Mucosa of descending colon (tissue), 3 donors: ENCODE results near the gene KCNQ4. TPM values are rescaled to one million over a fixed set of nuclear protein-coding genes. Genes with fewer than 3 reads are reported as not detected.
A peak's percentile ranks its signal among the peaks of the same experiment; 100 is the strongest.

ENCODE experiments used
- ATAC-seq: fragments of 200-7000 bp; cut with Tn5 transposase; one replicate; pipeline ENCODE4 v1.9.1; 2020; ENCODE audit warnings: mild to moderate bottlenecking, moderate library complexity
- DNase-seq, 3 donors: peaks; one replicate each; pipeline ENCODE4 v3.0.0-alpha.2; 2020
- H3K36me3 ChIP-seq: fragments of 200-600 bp; one replicate; pipeline ENCODE4 v1.8.0; 2021; ENCODE audit warnings: low read depth, mild to moderate bottlenecking
- H3K4me1 ChIP-seq: fragments of 200-600 bp; one replicate; pipeline ENCODE4 v1.8.0; 2021; ENCODE audit warnings: low read depth, mild to moderate bottlenecking
- H3K4me3 ChIP-seq: fragments of 200-600 bp; one replicate; pipeline ENCODE4 v1.8.0; 2021; ENCODE audit warnings: mild to moderate bottlenecking
- H3K9me3 ChIP-seq: fragments of 200-600 bp; one replicate; pipeline ENCODE4 v1.8.0; 2021; ENCODE audit warnings: mild to moderate bottlenecking
- intact Hi-C, 2 donors: fragments of 100-400 bp; cut with DNase I in 1 of 2; cut with micrococcal nuclease in 1 of 2; formaldehyde crosslinking; loops; one replicate each; pipeline versions ENCODE4 v1.11.0 to v1.11.1; 2022; cut with DNase I, micrococcal nuclease
- total RNA-seq, 3 donors: library from RNA; stranded (reverse); fragmentation: NEBNext Ultra II Directional in 2 of 3; extraction: Animal tissue kit (Norgen Biotek cat#: 25700) in 2 of 3; gene quantifications; one replicate each; pipeline versions ENCODE4 v1.2.1 to v1.2.4, GENCODE V29; 2021 to 2023
- TF ChIP-seq, protein P1 (sequence below): fragments of 200-600 bp; IDR thresholded peaks from one replicate; pipeline ENCODE4 v1.8.0; 2022; ENCODE audit warnings: antibody characterized with exemption, mild to moderate bottlenecking
- donor health status: DM: no; HTN: no; CAD: no; lungs with moderate emphysema.
- donor health status: DM: no; HTN: no; CAD: no.
- donor health status: DM: no; HTN: yes; CAD: no.

Gene KCNQ4
- total RNA-seq, 3 donors from 2014 or later, result 1.3 to 13.0 (median 2.3) TPM

DNA sequence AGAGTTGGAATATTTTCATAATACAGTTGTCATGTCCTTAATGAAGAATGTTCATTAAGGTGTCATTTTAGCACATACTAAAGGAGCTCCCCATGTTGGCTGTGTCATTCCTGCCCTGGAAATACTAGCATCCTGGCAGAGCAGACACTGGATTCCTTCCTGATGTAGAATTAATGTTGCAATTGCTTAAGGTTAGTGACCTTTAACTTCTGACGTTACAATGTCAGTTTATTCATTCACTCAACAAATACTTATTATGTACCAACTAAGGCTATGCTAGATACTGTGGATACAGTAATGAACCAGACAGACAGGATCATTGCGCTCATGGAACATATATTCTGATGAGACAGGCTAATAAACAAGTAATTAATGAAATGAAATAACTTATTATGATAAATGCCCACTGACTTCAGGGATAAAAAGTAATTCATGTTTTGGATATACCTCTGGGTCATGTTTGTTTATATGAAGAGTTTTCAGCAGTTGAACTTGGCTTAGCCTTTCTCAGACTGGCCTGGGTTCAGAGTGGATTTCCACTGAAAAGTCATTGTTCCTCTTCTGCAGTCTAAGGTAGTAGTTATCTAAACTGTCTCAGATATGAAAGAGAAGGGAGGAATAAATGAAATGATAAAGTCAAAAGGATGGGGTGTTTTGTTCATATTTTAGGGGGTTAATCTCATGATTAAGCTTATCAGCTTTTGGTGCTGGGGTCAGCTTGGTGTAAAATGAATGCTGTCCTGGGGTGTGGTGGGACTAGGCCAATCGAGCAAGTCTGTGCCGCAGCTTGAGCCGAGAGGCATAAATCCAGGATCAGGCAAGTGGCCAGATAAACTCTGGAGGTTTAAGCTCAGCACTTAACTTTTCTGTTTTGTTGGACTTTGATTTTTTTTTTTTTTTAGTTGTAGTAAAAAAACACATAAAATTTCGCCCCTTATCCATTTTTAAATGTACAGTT, 43.3 kb upstream of the KCNQ4 start:
- no peak overlapping the region for H3K4me3 ChIP-seq
- DNase-seq (peak in 1 of 3 donors; percentile 19), ATAC-seq (no peak)
- TF ChIP-seq, protein P1, sequence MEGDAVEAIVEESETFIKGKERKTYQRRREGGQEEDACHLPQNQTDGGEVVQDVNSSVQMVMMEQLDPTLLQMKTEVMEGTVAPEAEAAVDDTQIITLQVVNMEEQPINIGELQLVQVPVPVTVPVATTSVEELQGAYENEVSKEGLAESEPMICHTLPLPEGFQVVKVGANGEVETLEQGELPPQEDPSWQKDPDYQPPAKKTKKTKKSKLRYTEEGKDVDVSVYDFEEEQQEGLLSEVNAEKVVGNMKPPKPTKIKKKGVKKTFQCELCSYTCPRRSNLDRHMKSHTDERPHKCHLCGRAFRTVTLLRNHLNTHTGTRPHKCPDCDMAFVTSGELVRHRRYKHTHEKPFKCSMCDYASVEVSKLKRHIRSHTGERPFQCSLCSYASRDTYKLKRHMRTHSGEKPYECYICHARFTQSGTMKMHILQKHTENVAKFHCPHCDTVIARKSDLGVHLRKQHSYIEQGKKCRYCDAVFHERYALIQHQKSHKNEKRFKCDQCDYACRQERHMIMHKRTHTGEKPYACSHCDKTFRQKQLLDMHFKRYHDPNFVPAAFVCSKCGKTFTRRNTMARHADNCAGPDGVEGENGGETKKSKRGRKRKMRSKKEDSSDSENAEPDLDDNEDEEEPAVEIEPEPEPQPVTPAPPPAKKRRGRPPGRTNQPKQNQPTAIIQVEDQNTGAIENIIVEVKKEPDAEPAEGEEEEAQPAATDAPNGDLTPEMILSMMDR, result no peak
- H3K4me1 ChIP-seq, result peaks cover 6% of the 10 kb centered on the region
- peaks cover 4% of the 10 kb centered on the region for H3K36me3 ChIP-seq
- intact Hi-C loops, result no loop called here
- H3K9me3 ChIP-seq, result no peaks in the 10 kb centered on the region

DNA sequence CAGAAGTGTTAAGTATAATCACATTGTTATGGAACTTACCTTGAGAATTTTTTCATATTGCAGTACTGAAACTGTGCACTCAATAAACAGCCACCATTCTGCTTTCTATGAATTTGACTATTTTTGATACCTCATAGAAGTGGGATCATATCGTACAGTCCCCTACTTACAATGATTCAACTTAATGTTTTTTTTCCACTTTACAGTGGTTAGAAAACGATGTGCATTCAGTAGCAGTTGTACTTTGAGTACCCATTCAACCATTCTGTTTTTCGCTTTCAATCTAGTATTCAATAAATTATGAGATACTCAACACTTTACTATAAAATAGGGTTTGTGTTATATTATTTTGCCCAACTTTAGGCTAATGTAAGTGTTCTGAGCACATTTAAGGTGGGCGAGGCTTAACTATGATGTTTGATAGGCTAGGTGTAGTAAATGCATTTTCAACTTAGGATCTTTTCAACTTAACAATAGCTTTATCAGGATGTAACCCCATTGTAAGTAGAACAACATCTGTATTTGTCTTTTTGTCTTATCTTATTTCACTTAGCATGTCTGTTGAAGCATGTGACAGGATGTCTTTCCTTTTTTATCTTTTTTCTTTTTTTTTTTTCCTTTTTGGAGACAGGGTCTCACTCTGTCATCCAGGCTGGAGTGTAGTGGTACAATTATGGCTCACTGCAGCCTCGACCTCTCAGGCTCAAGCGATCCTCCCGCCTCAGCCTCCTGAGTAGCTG, 42.4 kb upstream of the KCNQ4 start:
- Histone ChIP-seq H3K4me1 (peaks cover 6% of the 10 kb centered on the region), H3K36me3 (peaks cover 4% of the 10 kb centered on the region), H3K4me3 (no peak overlapping the region), H3K9me3 (no peaks in the 10 kb centered on the region)
- TF ChIP-seq, protein P1, result no peak
- ATAC-seq (no peak), DNase-seq (no peak)
- intact Hi-C loops, result no loop called here

DNA sequence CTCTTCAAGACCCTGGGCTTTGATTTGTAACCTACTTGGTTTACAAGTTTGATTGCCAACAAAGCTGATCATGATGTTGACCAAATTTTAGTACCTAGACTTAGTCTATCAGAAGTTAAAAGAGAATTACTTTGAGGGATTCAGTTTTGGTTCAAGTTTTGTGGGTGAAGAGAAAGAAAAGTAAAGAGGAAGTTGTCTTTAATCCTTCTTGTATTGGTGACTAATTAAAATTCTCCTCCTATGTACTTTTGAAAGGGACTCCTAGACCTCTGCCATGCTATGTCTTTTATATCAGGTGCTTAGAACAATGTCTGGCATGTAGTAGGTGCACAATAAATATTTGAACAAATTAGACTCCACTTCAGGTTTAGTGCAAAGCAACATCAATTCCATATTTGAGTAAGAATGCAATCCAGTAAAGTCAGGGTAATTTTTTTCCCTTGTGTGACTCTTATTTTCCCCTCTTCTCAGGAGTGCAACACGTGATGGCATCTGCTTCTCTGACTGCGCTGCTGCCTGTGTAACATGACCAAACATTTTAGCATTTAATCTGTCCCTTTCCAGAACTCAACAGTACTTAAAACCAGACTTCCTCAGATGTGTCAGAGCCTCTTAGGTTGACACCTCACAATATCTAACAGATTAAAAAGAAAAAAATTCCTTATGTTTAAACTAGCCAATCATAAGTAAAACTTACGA, 41.1 kb upstream of the KCNQ4 start:
- TF ChIP-seq, protein P1, result no peak
- intact Hi-C loops, result no loop called here
- Histone ChIP-seq H3K4me1 (peaks cover 6% of the 10 kb centered on the region), H3K9me3 (no peaks in the 10 kb centered on the region), H3K36me3 (peaks cover 4% of the 10 kb centered on the region), H3K4me3 (no peak overlapping the region)
- ATAC-seq (no peak), DNase-seq (no peak)

DNA sequence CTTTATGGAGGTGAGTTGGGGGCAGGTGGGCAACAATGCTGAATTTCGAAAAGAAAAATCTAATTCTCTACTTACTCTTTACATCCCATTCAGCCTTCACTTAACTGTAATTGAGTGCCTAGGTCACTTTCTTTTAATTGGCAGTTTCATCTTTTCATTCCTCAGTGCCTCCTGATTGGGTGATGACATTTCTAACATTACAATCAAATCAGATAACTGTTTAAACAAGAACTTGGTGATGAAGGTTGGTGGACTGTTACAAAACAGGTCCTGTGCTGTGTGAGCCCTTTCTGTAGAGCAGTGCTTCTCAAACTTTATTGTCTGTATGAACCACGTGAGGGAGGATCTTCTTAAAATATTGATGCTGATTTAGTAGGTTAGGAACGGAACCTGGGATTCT, 40.1 kb upstream of the KCNQ4 start:
- intact Hi-C loops, result no loop called here
- Histone ChIP-seq H3K4me3 (no peak overlapping the region), H3K9me3 (no peaks in the 10 kb centered on the region), H3K36me3 (peaks cover 4% of the 10 kb centered on the region), H3K4me1 (peaks cover 11% of the 10 kb centered on the region)
- no peak for ATAC-seq
- DNase-seq, result no peak
- TF ChIP-seq, protein P1, result no peak

DNA sequence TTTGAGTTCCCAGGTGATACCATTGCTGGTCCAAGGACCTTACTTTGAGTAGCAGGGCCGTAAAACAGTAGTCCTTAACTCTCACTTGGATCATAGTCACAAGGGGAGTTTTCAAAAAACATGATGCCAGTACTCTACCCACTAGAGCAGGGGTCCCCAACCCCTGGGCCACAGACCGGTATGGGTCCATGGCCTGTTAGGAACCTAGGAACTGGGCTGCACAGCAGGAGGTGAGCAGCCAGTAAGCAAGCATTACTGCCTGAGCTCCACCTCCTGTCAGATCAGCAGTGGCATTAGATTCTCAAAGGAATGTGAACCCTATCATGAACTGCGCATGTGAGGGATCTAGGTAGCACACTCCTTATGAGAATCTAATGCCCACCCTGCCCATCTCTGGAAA, 39.7 kb upstream of the KCNQ4 start:
- Histone ChIP-seq H3K4me3 (no peak overlapping the region), H3K36me3 (peaks cover 4% of the 10 kb centered on the region), H3K4me1 (peaks cover 11% of the 10 kb centered on the region), H3K9me3 (no peaks in the 10 kb centered on the region)
- DNase-seq (no peak), ATAC-seq (no peak)
- TF ChIP-seq, protein P1, result no peak
- intact Hi-C loops, result no loop called here
